Activated naive CD8-positive, alpha-beta T cell treated with anti-CD3 and anti-CD28 coated beads, Interleukin-2, amount 10 ng/mL, durations not matched to agents 7 days and 5 days (primary cell): ENCODE results near the gene NAA20. TPM values are rescaled to one million over a fixed set of nuclear protein-coding genes. Genes with fewer than 3 reads are reported as not detected.

ENCODE experiments used
- ATAC-seq: fragments of 150-1000 bp; cut with Tn5 transposase; one replicate; pipeline ENCODE4 v1.10.0; 2021; ENCODE audit warnings: low read depth, moderate library complexity
- POLR2A ChIA-PET: fragments of 350-600 bp; sonication (Branson Sonifier 250); formaldehyde crosslinking; loops from one replicate; lab custom pipeline; 2021; ENCODE audit warnings: antibody characterized with exemption; lab: Charles Lee
- DNase-seq: peaks from one replicate; pipeline ENCODE4 v3.0.0; 2021
- H3K27ac Mint-ChIP-seq: one replicate; pipeline ENCODE4 v1.8.0; 2022; ENCODE audit warnings: mild to moderate bottlenecking, mixed read lengths
- H3K27me3 Mint-ChIP-seq: one replicate; pipeline ENCODE4 v1.8.0; 2022; ENCODE audit warnings: mild to moderate bottlenecking, moderate library complexity, mixed read lengths
- H3K36me3 Mint-ChIP-seq: one replicate; pipeline ENCODE4 v1.8.0; 2021; ENCODE audit warnings: mild to moderate bottlenecking, mixed read lengths
- H3K4me1 Mint-ChIP-seq: one replicate; pipeline ENCODE4 v1.8.0; 2021; ENCODE audit warnings: mixed read lengths
- H3K4me3 Mint-ChIP-seq: one replicate; pipeline ENCODE4 v1.8.0; 2022; ENCODE audit warnings: mild to moderate bottlenecking, moderate library complexity, mixed read lengths
- H3K9me3 Mint-ChIP-seq: one replicate; pipeline ENCODE4 v1.8.0; 2021; ENCODE audit warnings: mixed read lengths
- total RNA-seq, 2 experiments: library from RNA; stranded (reverse); gene quantifications; one replicate each; pipeline ENCODE4 v1.2.3, GENCODE V29; 2021

The NAA20 gene, protein sequence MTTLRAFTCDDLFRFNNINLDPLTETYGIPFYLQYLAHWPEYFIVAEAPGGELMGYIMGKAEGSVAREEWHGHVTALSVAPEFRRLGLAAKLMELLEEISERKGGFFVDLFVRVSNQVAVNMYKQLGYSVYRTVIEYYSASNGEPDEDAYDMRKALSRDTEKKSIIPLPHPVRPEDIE
- 10 to 100 TPM; 40.1 to 42.7 TPM for total RNA-seq

DNA sequence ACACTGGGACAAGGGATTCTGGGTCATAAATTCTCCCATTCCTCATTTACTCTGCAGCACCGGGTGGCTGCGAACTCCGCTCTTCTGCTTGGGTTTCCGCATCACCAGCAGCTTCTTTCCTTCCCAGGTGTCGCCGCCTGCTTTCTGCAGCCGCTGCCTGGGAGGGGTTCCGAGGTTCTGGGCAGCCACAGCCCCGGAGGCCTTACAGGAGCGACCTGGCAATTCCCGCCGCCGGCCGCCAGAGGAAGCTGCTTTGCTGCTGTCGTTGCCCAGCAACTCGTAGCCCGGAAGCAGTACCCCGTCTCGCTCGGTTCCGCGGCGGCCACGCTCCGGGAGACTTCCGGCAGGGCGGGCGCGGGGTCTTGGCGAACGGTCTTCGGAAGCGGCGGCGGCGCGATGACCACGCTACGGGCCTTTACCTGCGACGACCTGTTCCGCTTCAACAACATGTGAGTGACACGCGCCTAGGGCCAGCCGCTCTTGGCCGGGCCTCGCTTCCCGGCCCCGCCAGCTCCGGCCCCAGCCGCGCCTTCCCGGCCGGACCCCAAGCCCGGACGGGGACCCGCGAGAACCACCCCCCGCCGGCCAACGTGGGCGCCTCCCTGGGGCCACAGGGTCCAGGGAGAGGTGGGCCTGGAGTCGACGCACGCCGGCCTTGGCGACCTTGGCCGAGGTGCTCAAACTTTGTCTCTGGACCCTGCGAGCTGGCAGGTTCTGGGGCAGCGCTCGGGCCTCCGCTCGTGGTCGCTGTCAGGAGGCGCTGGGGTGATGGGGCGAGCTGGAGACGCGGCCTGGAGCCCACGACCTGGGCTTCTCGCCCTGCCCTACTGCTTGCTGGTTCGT, at the start of gene NAA20:
NAA20 (plus strand) TSS at position 362 of the 843 bp plus-strand sequence; CDS start at position 397, 35 bp downstream.
- DNase-seq (peak; percentile 91), ATAC-seq (peak; percentile 94)
- H3K4me1 Mint-ChIP-seq = peaks cover 45% of the 10 kb centered on the region
- no peaks in the 10 kb centered on the region for H3K9me3 Mint-ChIP-seq
- no peaks in the 10 kb centered on the region for H3K27me3 Mint-ChIP-seq
- H3K4me3 Mint-ChIP-seq = peak within 1 kb of the TSS; percentile 90
- POLR2A ChIA-PET = interaction anchor here (0.7 to 2.4 kb wide), 6 partner anchors 10 to 695 kb away, joined by 3 to 37 read pairs (median 3); partner anchors contain the start of genes CFAP61, CRNKL1 and RALGAPA2
- peak within 1 kb of the TSS; percentile 86 for H3K27ac Mint-ChIP-seq
- peaks cover 6% of the 10 kb centered on the region for H3K36me3 Mint-ChIP-seq

- DNase-seq = no peak
- Mint-ChIP-seq H3K27me3 (peaks cover 4% of the 10 kb centered on the region), H3K27ac (no peak overlapping the region), H3K9me3 (no peaks in the 10 kb centered on the region), H3K36me3 (no peaks in the 10 kb centered on the region), H3K4me1 (peaks cover 6% of the 10 kb centered on the region), H3K4me3 (no peak overlapping the region)
- POLR2A ChIA-PET = no interaction called here
- no peak for ATAC-seq
Measured at GRCh38 chr20:19967445-19967844, 49.7 kb upstream of the NAA20 start.

GRCh38 chr20:19968028-19968427, 49.1 kb upstream of the NAA20 start:
- POLR2A ChIA-PET = no interaction called here
- H3K27me3 Mint-ChIP-seq = peaks cover 5% of the 10 kb centered on the region
- H3K4me1 Mint-ChIP-seq = peaks cover 6% of the 10 kb centered on the region
- no peak overlapping the region for H3K4me3 Mint-ChIP-seq
- no peak overlapping the region for H3K27ac Mint-ChIP-seq
- no peaks in the 10 kb centered on the region for H3K9me3 Mint-ChIP-seq
- H3K36me3 Mint-ChIP-seq = no peaks in the 10 kb centered on the region
- ATAC-seq = no peak
- DNase-seq = no peak

GRCh38 chr20:19968466-19969073, 48.6 kb upstream of the NAA20 start:
- ATAC-seq = no peak
- peaks cover 6% of the 10 kb centered on the region for H3K4me1 Mint-ChIP-seq
- H3K27ac Mint-ChIP-seq = no peak overlapping the region
- H3K9me3 Mint-ChIP-seq = no peaks in the 10 kb centered on the region
- H3K4me3 Mint-ChIP-seq = no peak overlapping the region
- DNase-seq = no peak
- H3K36me3 Mint-ChIP-seq = no peaks in the 10 kb centered on the region
- peaks cover 5% of the 10 kb centered on the region for H3K27me3 Mint-ChIP-seq
- POLR2A ChIA-PET = no interaction called here

- DNase-seq (no peak), ATAC-seq (no peak)
- peaks cover 5% of the 10 kb centered on the region for H3K27me3 Mint-ChIP-seq
- H3K4me1 Mint-ChIP-seq = peaks cover 6% of the 10 kb centered on the region
- H3K36me3 Mint-ChIP-seq = no peaks in the 10 kb centered on the region
- H3K4me3 Mint-ChIP-seq = no peak overlapping the region
- POLR2A ChIA-PET = no interaction called here
- H3K9me3 Mint-ChIP-seq = no peaks in the 10 kb centered on the region
- no peak overlapping the region for H3K27ac Mint-ChIP-seq
Measured at GRCh38 chr20:19969106-19969505, 48.1 kb upstream of the NAA20 start.

- Mint-ChIP-seq H3K4me1 (peaks cover 6% of the 10 kb centered on the region), H3K27me3 (peaks cover 5% of the 10 kb centered on the region), H3K9me3 (no peaks in the 10 kb centered on the region), H3K27ac (no peak overlapping the region), H3K36me3 (no peaks in the 10 kb centered on the region), H3K4me3 (no peak overlapping the region)
- DNase-seq (no peak), ATAC-seq (no peak)
- POLR2A ChIA-PET = no interaction called here
Measured at GRCh38 chr20:19969507-19970255, 47.5 kb upstream of the NAA20 start.

- no peak overlapping the region for H3K4me3 Mint-ChIP-seq
- no peaks in the 10 kb centered on the region for H3K9me3 Mint-ChIP-seq
- peaks cover 5% of the 10 kb centered on the region for H3K27me3 Mint-ChIP-seq
- no peak for DNase-seq
- no peaks in the 10 kb centered on the region for H3K36me3 Mint-ChIP-seq
- ATAC-seq = no peak
- no peak overlapping the region for H3K27ac Mint-ChIP-seq
- H3K4me1 Mint-ChIP-seq = peaks cover 6% of the 10 kb centered on the region
- POLR2A ChIA-PET = no interaction called here
Measured at GRCh38 chr20:19970256-19970765, 46.9 kb upstream of the NAA20 start.

DNA sequence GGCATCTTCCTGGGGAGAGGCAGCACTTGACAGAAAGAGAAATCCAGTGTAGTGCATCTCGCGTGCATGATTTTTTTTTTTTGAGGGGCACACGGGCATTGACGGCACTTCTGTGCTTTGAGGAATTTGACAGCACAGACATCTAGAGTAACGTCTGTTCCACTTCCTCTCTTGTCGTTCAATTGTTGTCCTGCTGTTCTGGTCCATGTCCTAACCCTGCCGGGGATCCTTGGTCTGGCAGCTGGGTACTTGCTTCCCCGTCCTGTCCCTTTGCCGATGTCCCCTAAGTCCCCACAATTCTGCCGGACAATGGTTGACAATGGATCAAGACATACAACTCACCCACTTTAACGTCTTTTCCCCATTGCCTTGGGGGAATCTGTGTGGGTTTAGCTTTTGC, 46.0 kb upstream of the NAA20 start:
- ATAC-seq (no peak), DNase-seq (no peak)
- Mint-ChIP-seq H3K9me3 (no peaks in the 10 kb centered on the region), H3K27ac (no peak overlapping the region), H3K36me3 (no peaks in the 10 kb centered on the region), H3K4me3 (no peak overlapping the region), H3K4me1 (peaks cover 6% of the 10 kb centered on the region), H3K27me3 (peaks cover 5% of the 10 kb centered on the region)
- POLR2A ChIA-PET = no interaction called here

DNA sequence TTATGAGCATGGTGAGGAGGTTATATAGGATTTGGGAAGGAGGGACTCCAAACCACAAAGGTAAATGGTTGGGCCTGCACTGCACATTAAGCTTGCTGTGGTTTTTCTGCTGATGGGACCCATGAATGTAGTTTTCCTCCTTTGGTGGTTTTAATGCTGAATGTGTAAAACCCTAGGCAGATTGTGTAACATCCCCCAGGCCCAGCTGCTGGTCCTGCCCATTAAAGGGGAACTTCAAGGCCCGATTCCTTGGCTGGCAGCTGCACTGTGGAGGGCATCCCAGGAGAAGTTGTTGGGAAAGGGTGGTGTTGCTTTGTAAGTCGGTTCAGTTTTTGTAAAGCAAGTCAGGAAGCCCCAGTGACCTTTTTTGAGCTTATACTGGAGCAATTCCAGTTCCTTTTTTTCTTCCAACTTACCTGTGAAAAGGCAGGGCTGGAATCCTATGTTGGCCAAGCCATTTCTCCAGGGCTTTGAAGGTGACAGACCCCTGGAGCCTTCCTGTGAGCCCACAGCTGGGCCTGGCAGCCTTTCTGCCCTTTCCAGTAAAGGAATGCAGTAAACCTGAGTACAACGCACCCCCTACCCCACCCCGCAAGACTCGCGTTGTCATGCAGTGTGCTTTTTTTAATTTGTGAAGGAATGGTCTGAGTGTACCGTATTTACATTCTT, 43.1 kb upstream of the NAA20 start:
- Mint-ChIP-seq H3K4me1 (peaks cover 2% of the 10 kb centered on the region), H3K27ac (no peak overlapping the region), H3K36me3 (no peaks in the 10 kb centered on the region), H3K27me3 (peaks cover 5% of the 10 kb centered on the region), H3K9me3 (no peaks in the 10 kb centered on the region), H3K4me3 (no peak overlapping the region)
- POLR2A ChIA-PET = no interaction called here
- DNase-seq (no peak), ATAC-seq (no peak)

DNA sequence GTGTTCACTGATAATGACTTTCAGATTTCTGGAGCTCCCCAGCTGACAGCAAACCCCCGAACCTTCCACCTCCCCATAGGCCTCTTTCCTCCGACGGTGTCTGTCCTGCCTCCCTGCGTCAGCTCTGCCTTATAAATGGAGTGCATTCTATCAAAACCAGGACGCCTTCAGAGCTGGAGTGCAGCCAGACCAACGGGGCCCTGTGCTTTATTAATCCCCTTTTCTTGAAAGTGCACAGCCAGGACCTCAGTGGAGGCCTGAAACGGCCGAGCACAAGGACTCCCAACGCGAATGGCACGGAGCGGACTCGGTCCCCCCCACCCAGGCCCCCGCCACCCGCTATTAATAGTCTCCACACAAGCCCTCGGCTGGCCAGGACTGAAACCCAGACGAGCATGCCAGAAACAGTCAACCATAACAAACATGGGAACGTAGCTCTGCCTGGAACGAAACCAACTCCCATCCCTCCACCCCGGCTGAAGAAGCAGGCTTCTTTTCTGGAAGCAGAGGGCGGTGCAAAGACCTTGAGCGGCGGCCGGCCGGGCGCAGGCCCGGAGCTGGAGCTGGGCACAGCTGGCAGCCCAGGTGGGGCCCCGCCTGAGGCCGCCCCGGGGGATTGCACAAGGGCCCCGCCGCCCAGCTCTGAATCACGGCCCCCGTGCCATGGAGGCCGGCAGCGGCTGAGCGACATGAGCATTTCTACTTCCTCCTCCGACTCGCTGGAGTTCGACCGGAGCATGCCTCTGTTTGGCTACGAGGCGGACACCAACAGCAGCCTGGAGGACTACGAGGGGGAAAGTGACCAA, 42.3 kb upstream of the NAA20 start:
- ATAC-seq = no peak
- Mint-ChIP-seq H3K27ac (no peak overlapping the region), H3K4me1 (peaks cover 2% of the 10 kb centered on the region), H3K36me3 (no peaks in the 10 kb centered on the region), H3K4me3 (no peak overlapping the region), H3K9me3 (no peaks in the 10 kb centered on the region), H3K27me3 (peaks cover 5% of the 10 kb centered on the region)
- no peak for DNase-seq
- POLR2A ChIA-PET = no interaction called here

GRCh38 chr20:19975436-19975799, 41.7 kb upstream of the NAA20 start:
- DNase-seq (no peak), ATAC-seq (no peak)
- Mint-ChIP-seq H3K9me3 (no peaks in the 10 kb centered on the region), H3K27me3 (peaks cover 5% of the 10 kb centered on the region), H3K36me3 (no peaks in the 10 kb centered on the region), H3K4me3 (no peak overlapping the region), H3K27ac (no peak overlapping the region), H3K4me1 (peaks cover 2% of the 10 kb centered on the region)
- POLR2A ChIA-PET = no interaction called here

DNA sequence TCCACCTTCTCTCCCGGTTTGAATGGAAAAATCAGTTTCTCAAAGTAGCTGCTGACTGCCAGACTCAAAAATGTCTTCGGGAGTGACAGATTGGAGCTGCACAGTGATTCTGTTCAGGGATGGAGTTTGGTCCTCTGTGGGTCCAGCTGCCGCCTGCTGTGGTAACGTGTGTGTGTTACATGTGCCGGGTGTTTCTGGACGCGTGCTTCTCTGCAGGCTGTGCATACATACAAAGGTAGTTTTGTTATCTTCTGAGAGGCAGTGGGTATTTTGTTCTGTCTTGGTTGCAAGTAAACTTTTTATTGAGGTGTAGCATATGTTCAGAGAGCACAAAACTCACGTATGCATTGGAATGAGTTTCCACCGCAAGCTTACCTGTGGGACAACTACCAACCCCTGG, 41.3 kb upstream of the NAA20 start:
- DNase-seq = no peak
- Mint-ChIP-seq H3K27me3 (peaks cover 5% of the 10 kb centered on the region), H3K9me3 (no peaks in the 10 kb centered on the region), H3K4me3 (no peak overlapping the region), H3K36me3 (no peaks in the 10 kb centered on the region), H3K27ac (no peak overlapping the region), H3K4me1 (peaks cover 2% of the 10 kb centered on the region)
- POLR2A ChIA-PET = no interaction called here
- ATAC-seq = no peak
